Coronary artery (tissue), 2 donors: ENCODE data around the gene ISLR2.

Experiments
- DNase-seq: peaks from one replicate; pipeline ENCODE4 v3.0.0-alpha.2; 2017; ENCODE audit warnings: low spot score
- H3K27ac ChIP-seq, 2 donors: fragments of 200-600 bp; sonication (generic); one replicate each; pipeline ENCODE4 v1.5.1; 2016 to 2019
- H3K4me3 ChIP-seq: fragments of 200-600 bp; sonication (generic); 2 replicates; pipeline ENCODE4 v1.5.1; 2016; ENCODE audit warnings: mild to moderate bottlenecking, moderate library complexity
- TF ChIP-seq, protein P1 (sequence below): fragments of 200-600 bp; sonication (generic); IDR thresholded peaks from one replicate; pipeline ENCODE4 v1.5.1; 2019; ENCODE audit warnings: antibody characterized with exemption

Gene ISLR2

DNA sequence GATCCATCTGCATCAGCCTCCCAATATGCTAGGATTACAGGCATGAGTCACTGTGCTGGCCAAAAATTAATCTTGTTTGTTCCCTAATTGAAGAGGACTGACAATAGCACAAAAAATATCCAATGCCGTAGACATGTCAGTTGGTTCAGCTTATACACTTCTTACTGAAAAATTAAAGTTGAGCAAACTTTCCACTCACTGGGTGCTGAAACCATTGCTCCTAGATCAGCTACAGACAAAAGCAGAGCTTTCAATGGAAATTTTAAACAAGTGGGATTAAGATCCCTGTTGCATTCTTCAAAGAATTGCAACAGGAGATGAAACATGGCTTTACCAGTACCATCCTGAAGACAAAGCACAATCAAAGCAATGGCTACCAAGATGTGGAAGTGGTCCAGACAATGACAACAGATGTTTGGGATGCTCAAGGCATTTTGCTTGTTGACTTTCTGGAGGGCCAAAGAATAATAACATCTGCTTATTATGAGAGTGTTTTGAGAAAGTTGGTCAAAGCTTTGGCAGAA lies 16.0 kb downstream of the ISLR2 start:
- TF ChIP-seq, protein P1, sequence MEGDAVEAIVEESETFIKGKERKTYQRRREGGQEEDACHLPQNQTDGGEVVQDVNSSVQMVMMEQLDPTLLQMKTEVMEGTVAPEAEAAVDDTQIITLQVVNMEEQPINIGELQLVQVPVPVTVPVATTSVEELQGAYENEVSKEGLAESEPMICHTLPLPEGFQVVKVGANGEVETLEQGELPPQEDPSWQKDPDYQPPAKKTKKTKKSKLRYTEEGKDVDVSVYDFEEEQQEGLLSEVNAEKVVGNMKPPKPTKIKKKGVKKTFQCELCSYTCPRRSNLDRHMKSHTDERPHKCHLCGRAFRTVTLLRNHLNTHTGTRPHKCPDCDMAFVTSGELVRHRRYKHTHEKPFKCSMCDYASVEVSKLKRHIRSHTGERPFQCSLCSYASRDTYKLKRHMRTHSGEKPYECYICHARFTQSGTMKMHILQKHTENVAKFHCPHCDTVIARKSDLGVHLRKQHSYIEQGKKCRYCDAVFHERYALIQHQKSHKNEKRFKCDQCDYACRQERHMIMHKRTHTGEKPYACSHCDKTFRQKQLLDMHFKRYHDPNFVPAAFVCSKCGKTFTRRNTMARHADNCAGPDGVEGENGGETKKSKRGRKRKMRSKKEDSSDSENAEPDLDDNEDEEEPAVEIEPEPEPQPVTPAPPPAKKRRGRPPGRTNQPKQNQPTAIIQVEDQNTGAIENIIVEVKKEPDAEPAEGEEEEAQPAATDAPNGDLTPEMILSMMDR = no peak
- no peak for DNase-seq
- no peak overlapping the region for H3K4me3 ChIP-seq
- no peak overlapping the region for H3K27ac ChIP-seq

DNA sequence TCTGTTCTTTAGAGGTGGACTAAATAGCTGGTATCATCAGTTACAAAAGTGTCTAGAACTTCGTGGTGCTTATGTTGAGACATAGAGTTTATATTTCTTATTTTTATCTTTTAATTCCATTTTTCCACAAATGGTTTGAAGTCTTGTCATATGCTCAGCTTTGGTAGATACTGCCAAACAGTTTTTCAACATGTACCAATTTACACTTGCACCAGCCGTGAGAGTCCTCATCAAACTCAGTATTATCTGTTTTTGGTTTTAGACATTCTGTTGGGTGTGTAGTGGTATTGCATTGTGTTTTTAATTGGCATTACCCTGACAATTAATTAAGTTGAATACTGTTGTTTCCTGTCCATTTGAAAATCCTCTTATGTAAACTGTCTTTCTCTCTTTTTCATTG lies 16.7 kb downstream of the ISLR2 start:
- Histone ChIP-seq H3K4me3 (no peak overlapping the region), H3K27ac (no peak overlapping the region)
- TF ChIP-seq, protein P1 = no peak
- no peak for DNase-seq

DNA sequence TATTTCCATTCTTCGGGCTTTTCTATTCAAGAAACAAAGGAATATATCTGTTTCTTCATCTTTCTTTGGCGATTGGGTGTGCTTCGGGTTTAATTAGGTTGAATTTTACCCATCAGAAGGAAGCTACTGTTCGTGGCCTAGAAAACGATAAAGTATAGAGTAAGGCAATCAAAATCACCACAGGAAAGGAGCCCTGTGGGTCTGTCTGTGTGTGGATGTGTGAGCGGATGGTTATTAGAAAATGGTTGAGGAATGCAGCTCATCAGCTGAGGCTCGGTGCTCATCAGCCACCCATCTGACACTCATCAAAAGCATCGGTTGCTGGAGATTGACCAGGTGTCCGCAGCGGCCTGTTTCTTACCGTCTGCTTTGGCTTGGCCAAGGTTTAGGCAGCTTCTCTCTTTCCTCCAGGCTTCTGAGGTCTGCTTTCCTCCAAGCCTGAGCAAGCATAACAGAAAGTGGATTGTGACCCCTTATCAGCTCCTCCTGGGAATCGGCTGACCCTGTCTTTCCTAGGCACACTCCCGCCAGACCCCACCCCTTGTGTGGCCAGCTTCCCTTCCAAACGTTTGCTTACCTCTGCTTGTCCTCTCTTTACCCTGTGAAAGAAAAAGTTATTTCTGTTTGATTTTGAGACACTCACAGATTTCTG lies 25.5 kb downstream of the ISLR2 start:
- no peak overlapping the region for H3K4me3 ChIP-seq
- DNase-seq = no peak
- H3K27ac ChIP-seq = peak overlapping the region; percentile 46 to 75
- TF ChIP-seq, protein P1 = no peak

DNA sequence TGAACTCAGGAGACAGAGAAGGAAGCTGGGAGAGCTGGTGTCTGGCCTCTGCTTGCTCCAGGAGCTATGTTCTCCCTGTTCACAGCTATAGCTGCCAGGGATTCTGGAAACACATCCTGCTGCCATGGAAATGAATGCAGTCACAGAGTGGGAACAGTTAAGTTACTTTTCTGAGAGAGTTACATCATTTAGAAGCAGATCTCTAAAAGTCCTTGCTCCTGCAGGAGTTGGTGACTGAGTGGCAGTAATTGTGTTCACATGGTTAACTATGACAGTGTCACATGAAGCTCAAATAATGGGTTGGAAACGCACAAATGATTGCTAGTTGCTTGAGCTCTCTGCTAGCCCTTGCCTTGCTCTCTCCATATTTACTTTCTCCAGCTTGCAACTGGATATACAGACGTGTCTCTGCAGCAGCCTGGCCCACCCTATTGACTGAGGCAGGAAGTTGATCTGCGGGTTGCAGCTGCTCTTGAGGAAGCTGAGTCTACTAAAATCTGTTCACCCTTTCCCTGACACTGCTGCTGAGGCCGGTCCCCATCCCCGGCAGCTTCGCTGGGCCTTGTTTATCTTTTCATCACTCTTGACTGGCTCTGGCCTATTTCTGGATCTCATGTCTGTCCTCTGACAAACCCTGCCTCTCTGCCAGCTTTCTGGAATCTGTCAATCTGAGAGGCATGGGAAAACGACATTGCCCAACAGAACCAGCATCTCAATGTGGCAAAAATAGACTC lies 26.5 kb downstream of the ISLR2 start:
- no peak for DNase-seq
- no peak overlapping the region for H3K4me3 ChIP-seq
- H3K27ac ChIP-seq = peak overlapping the region; percentile 75
- TF ChIP-seq, protein P1 = no peak

DNA sequence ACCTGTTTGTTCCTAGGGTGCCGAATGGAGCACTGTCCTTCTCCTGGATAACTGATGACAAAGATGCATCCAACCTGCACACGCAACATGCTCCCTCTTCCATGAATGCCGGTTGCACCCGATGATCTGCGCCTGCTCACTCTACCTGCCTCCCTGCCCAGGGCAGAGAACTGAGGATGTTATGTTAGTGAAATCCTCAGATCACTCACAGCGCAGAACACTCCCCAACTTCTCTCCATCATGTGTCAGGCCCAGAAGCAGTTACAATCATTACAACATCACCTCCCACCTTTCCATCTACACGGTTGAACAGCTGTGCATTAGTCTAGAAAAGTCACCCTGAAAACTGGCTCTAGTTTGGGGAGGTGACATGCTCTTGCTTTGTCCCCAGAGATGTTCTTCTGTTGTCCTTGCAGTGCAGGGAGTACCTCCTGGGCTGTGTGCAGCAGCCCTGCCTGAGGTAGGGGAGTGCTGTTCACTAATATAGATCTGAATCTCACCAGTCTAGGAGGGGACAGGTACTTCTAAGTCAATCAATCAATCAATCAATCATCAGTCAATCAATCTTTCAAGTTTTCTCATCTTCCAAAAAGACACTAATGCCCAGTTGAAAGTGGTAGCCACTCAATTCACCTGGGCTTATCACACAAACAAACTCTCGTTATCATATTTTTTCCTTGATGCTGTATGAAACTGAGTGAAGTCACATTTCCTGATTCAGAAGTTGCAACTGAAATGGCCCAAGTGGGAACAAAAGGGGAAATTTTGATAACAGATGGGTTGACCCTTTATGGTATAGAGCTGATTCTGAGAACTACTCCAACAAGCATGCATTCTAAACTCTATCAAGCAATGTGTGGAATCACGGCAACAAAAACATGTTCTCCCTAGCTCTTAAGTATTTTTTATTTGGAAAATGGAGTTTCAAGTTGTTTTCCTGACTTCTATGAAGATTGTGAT lies 27.8 kb downstream of the ISLR2 start:
- DNase-seq = no peak
- Histone ChIP-seq H3K4me3 (no peak overlapping the region), H3K27ac (peak overlapping the region; percentile 75)
- TF ChIP-seq, protein P1 = no peak

DNA sequence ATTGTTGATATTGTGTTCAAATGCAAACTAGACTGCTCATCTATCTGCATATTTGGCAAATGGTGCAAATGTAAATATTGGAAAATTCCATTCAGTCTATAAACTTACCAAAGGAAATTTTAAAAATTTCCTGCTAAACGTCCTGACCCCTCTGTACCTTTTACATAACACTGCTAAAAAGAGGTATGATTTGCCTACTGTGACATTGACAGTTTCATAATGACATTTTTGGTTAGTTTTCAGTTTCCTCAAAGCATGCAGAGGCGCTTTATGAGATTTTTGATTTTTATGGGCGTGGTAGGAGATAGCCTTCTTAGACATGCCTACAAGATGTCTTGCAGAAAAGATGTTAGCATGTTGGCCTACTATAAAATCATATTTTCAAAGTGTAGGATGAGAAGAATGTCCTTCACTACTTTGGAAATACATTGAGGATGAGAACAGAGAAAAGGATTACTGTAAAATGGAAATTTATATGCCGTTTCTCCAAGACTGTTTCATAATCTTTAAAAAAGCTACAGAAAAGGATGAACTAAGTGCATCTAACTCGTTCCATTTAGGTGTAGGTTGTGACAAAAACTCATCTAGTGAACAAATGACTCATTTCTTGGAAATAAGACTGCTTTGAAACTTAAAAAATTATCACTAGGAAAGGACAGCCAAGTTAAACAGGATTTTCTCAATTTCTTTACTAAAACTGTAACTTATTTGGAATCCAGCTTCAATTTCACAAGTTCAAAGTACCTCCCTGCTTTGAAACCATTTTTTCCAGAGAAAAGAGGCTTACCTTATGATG lies 28.7 kb downstream of the ISLR2 start:
- H3K27ac ChIP-seq = peak overlapping the region in 1 of 2 donors; percentile 75
- H3K4me3 ChIP-seq = no peak overlapping the region
- DNase-seq = no peak
- TF ChIP-seq, protein P1 = no peak
